ENCODE data around the gene RIPK4. TPM values are rescaled to one million over a fixed set of nuclear protein-coding genes. Genes with fewer than 3 reads are reported as not detected.

Gene RIPK4
- polyA plus RNA-seq, 3 donors: 0.05 to 0.09 TPM; not detected in 1

DNA sequence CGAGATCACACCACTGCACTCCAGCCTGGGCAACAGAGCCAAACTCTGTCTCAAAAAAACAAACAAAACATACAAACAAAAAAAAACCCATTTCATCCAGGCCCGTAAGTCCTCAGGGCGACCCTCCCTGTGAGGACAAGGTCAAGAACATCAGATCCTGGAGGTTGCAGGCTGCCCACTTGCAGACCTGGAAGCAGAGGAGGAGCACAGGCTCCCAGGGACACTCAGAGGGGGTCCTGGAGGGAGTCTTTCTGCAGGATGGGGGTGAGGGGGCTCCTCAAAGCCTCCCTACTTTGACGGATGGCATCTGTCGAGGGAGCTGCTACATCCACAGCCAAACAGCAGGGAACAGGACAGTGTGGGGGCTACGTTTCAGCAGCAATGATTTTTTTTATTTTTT, 47.2 kb downstream of the RIPK4 start:
- H3K27me3 ChIP-seq (ENCODE audit: control insufficient read depth in 2 of 2, insufficient read depth in 2 of 2, low read length in 2 of 2): peaks cover 0 to 35% of the 10 kb centered on the region in 2 donors
- H3K9ac ChIP-seq (ENCODE audit: insufficient read depth, low read length, poor library complexity, severe bottlenecking): no peak overlapping the region
- H2AFZ ChIP-seq (ENCODE audit: insufficient read depth, low read depth, low read length, poor library complexity, severe bottlenecking): no peak overlapping the region
- WGBS (ENCODE audit: insufficient coverage): 90% methylated on average over 2 of the region's 6 CpGs
- peaks cover 5% of the 10 kb centered on the region for H3K4me1 Mint-ChIP-seq
- TF ChIP-seq, protein P1, sequence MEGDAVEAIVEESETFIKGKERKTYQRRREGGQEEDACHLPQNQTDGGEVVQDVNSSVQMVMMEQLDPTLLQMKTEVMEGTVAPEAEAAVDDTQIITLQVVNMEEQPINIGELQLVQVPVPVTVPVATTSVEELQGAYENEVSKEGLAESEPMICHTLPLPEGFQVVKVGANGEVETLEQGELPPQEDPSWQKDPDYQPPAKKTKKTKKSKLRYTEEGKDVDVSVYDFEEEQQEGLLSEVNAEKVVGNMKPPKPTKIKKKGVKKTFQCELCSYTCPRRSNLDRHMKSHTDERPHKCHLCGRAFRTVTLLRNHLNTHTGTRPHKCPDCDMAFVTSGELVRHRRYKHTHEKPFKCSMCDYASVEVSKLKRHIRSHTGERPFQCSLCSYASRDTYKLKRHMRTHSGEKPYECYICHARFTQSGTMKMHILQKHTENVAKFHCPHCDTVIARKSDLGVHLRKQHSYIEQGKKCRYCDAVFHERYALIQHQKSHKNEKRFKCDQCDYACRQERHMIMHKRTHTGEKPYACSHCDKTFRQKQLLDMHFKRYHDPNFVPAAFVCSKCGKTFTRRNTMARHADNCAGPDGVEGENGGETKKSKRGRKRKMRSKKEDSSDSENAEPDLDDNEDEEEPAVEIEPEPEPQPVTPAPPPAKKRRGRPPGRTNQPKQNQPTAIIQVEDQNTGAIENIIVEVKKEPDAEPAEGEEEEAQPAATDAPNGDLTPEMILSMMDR (IDR thresholded peaks at IDR 0.05): no peak
- peaks cover 0 to 2% of the 10 kb centered on the region in 2 donors for H3K36me3 Mint-ChIP-seq
- no peaks in the 10 kb centered on the region for H4K20me1 ChIP-seq (ENCODE audit: insufficient read depth, low read length)
- H3K9me3 ChIP-seq (replicated peaks in 1 of 2; ENCODE audit: control insufficient read depth in 1 of 2, insufficient read depth in 1 of 2, low read length in 2 of 2): peaks cover 6 to 18% of the 10 kb centered on the region in 2 donors
- intact Hi-C loops (cut with micrococcal nuclease): no loop called here
- H3K79me2 ChIP-seq (ENCODE audit: insufficient read depth, low read length): no peaks in the 10 kb centered on the region
- peaks cover 0 to 7% of the 10 kb centered on the region in 2 donors for H3K4me1 ChIP-seq (ENCODE audit: control insufficient read depth in 1 of 2, insufficient read depth in 2 of 2, low read length in 2 of 2)
- no peak overlapping the region for H3K27ac Mint-ChIP-seq
- H3K9me3 Mint-ChIP-seq: peaks cover 9 to 17% (median 13%) of the 10 kb centered on the region in 7 donors
- no peak overlapping the region for H3K4me2 ChIP-seq (replicated peaks; ENCODE audit: extremely low read depth, low read length, poor library complexity, severe bottlenecking)
- no peak overlapping the region for H3K4me3 ChIP-seq (replicated peaks in 1 of 3; ENCODE audit: low read depth in 2 of 3, low read length in 3 of 3)
- H3K27ac ChIP-seq (ENCODE audit: low read depth in 1 of 2, low read length in 2 of 2): no peak overlapping the region
- H3K27me3 Mint-ChIP-seq (ENCODE audit: low read depth in 3 of 3): peaks cover 28 to 47% (median 36%) of the 10 kb centered on the region in 3 donors
- no peak overlapping the region for H3K4me3 Mint-ChIP-seq
- no peak for DNase-seq
- no peaks in the 10 kb centered on the region for H3K36me3 ChIP-seq (replicated peaks in 1 of 2; ENCODE audit: control insufficient read depth in 1 of 2, insufficient read depth in 2 of 2, low read length in 2 of 2)

DNA sequence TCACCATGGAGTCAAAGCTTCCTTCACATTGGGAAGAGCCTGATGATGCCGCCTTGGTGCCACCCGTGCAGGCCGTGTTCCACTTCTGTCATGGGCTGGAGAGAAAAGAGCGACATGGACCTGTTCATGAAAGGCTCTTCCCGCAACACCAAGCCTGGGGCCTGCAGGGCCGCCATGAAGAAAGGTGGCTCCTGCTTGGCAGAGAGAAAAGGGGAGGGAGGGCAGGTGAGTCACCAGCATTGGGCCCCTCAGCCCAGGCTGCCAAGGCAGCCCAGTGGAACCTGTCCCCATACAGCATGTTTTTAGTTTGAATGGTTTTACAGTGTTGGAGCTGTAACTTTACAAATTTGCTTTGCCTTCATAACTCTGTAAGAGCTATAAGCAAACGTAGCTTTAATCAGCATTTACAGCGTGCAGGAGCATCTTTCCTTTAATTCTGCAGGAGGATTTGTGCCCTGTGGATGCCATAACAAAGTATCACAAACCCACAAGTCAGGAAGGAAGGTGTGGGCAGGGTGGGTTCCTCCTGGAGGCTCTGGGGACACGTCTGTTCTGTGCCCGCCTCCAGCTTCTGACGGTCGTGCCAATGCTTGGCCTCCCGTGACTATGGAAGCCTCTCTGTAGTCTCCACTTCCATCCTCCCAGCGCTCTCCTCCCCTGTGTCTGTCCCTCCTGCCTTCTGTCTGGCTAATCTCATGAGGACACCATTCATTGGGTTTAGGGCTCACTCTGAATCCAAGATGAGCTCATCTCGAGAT, 49.1 kb downstream of the RIPK4 start:
- Histone ChIP-seq H3K27me3 (ENCODE audit: control insufficient read depth in 2 of 2, insufficient read depth in 2 of 2, low read length in 2 of 2) (peaks cover under 1 to 41% of the 10 kb centered on the region in 2 donors), H3K27ac (ENCODE audit: low read depth in 1 of 2, low read length in 2 of 2) (no peak overlapping the region), H3K4me2 (replicated peaks; ENCODE audit: extremely low read depth, low read length, poor library complexity, severe bottlenecking) (no peak overlapping the region), H2AFZ (ENCODE audit: insufficient read depth, low read depth, low read length, poor library complexity, severe bottlenecking) (no peak overlapping the region), H3K36me3 (replicated peaks in 1 of 2; ENCODE audit: control insufficient read depth in 1 of 2, insufficient read depth in 2 of 2, low read length in 2 of 2) (no peaks in the 10 kb centered on the region), H3K4me1 (ENCODE audit: control insufficient read depth in 1 of 2, insufficient read depth in 2 of 2, low read length in 2 of 2) (peaks cover 2 to 10% of the 10 kb centered on the region in 2 donors), H4K20me1 (ENCODE audit: insufficient read depth, low read length) (no peaks in the 10 kb centered on the region), H3K79me2 (ENCODE audit: insufficient read depth, low read length) (no peaks in the 10 kb centered on the region), H3K9ac (ENCODE audit: insufficient read depth, low read length, poor library complexity, severe bottlenecking) (no peak overlapping the region), H3K9me3 (replicated peaks in 1 of 2; ENCODE audit: control insufficient read depth in 1 of 2, insufficient read depth in 1 of 2, low read length in 2 of 2) (peaks cover 6 to 18% of the 10 kb centered on the region in 2 donors), H3K4me3 (replicated peaks in 1 of 3; ENCODE audit: low read depth in 2 of 3, low read length in 3 of 3) (no peak overlapping the region)
- Mint-ChIP-seq H3K27me3 (ENCODE audit: low read depth in 3 of 3) (peaks cover 36 to 54% (median 40%) of the 10 kb centered on the region in 3 donors), H3K27ac (no peak overlapping the region), H3K36me3 (peaks cover 0 to 2% of the 10 kb centered on the region in 2 donors), H3K4me1 (peaks cover 7% of the 10 kb centered on the region), H3K9me3 (peaks cover 9 to 14% (median 13%) of the 10 kb centered on the region in 7 donors), H3K4me3 (no peak overlapping the region)
- 45% methylated on average over 13 of the region's 15 CpGs for WGBS (ENCODE audit: insufficient coverage)
- TF ChIP-seq, protein P1 (IDR thresholded peaks at IDR 0.05): no peak
- intact Hi-C loops (cut with micrococcal nuclease): no loop called here
- no peak for DNase-seq
